IPS DF 6.9 (cell line): ENCODE results near the gene SSH2.
"Not testable (repeated sequence)": the region's sequence is repeated elsewhere in the genome, so short reads cannot be mapped to it uniquely, and the experiment has no call there.

ENCODE experiments used
- DNase-seq: peaks from one replicate; pipeline ENCODE4 v3.0.0-alpha.2; 2013; ENCODE audit warnings: low read depth, low spot score
- H3K27ac ChIP-seq: one replicate; pipeline ENCODE4 v1.5.1; 2013; ENCODE audit warnings: low read length, control low read depth
- H3K27me3 ChIP-seq: 2 replicates; pipeline ENCODE4 v1.6.1; 2013; ENCODE audit warnings: mild to moderate bottlenecking, low read length; ENCODE audit not compliant: control insufficient read depth, insufficient read depth
- H3K36me3 ChIP-seq: 2 replicates; pipeline ENCODE4 v1.6.1; 2013; ENCODE audit warnings: low read length; ENCODE audit not compliant: control insufficient read depth, insufficient read depth
- H3K4me1 ChIP-seq: 2 replicates; pipeline ENCODE4 v1.6.1; 2013; ENCODE audit warnings: low read length; ENCODE audit not compliant: control insufficient read depth, insufficient read depth
- H3K4me3 ChIP-seq: 2 replicates; pipeline ENCODE4 v1.5.1; 2013; ENCODE audit warnings: mild to moderate bottlenecking, low read length
- H3K9me3 ChIP-seq: 2 replicates; pipeline ENCODE4 v1.6.1; 2013; ENCODE audit warnings: low read length, inconsistent platforms; ENCODE audit not compliant: control insufficient read depth, insufficient read depth
- WGBS: extraction: QIAGEN DNeasy Blood & Tissue Kit; methylation state at CpG from one replicate; pipeline ENCODE4 v1.1.7; 2013; ENCODE audit warnings: mixed read lengths, missing lambda C conversion rate; ENCODE audit not compliant: insufficient read length, insufficient coverage; 5-methylcytosine and 5-hydroxymethylcytosine counted together

Gene SSH2, protein sequence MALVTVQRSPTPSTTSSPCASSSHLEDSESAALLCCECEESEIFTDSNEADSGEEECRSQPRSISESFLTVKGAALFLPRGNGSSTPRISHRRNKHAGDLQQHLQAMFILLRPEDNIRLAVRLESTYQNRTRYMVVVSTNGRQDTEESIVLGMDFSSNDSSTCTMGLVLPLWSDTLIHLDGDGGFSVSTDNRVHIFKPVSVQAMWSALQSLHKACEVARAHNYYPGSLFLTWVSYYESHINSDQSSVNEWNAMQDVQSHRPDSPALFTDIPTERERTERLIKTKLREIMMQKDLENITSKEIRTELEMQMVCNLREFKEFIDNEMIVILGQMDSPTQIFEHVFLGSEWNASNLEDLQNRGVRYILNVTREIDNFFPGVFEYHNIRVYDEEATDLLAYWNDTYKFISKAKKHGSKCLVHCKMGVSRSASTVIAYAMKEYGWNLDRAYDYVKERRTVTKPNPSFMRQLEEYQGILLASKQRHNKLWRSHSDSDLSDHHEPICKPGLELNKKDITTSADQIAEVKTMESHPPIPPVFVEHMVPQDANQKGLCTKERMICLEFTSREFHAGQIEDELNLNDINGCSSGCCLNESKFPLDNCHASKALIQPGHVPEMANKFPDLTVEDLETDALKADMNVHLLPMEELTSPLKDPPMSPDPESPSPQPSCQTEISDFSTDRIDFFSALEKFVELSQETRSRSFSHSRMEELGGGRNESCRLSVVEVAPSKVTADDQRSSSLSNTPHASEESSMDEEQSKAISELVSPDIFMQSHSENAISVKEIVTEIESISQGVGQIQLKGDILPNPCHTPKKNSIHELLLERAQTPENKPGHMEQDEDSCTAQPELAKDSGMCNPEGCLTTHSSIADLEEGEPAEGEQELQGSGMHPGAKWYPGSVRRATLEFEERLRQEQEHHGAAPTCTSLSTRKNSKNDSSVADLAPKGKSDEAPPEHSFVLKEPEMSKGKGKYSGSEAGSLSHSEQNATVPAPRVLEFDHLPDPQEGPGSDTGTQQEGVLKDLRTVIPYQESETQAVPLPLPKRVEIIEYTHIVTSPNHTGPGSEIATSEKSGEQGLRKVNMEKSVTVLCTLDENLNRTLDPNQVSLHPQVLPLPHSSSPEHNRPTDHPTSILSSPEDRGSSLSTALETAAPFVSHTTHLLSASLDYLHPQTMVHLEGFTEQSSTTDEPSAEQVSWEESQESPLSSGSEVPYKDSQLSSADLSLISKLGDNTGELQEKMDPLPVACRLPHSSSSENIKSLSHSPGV (N-terminal part only)

GRCh38 chr17:29929533-29930408, at the start of gene SSH2:
Gene SSH2, minus strand, starts transcription at chr17:29930228. Its CDS starts 228 bp downstream, at chr17:29930000.
- no peaks in the 10 kb centered on the region for H3K36me3 ChIP-seq
- H3K4me1 ChIP-seq: no peaks in the 10 kb centered on the region
- peak within 1 kb of the TSS; percentile 23 for H3K27ac ChIP-seq
- no peaks in the 10 kb centered on the region for H3K27me3 ChIP-seq
- H3K9me3 ChIP-seq: no peaks in the 10 kb centered on the region
- DNase-seq: no peak
- no CpG with 5 or more reads among the region's 71 CpGs for WGBS
- H3K4me3 ChIP-seq: peak within 1 kb of the TSS; percentile 81; the same call in 1 of the 2 replicates

DNA sequence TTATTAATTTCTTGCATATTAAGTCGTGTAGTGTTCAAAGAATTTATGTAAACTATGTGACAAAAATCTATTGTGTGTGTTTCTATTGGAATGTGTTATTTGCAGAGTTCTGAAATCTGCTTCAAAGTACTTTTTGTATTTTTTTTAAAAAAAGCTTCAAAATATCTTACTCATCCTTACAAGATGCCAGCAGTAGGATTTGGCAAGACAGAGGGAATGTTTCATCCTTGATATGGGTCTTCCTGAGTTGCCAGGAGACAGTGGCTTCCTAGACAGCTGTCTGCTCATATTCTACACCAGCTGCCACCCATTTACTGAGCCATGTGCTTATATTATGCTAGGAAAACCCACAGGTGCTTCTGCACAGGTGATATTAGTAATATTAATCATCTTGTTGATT, 47.8 kb upstream of the SSH2 start:
- no peak overlapping the region for H3K27ac ChIP-seq
- no peaks in the 10 kb centered on the region for H3K27me3 ChIP-seq
- H3K9me3 ChIP-seq: no peaks in the 10 kb centered on the region
- H3K4me3 ChIP-seq: no peak overlapping the region
- no peak for DNase-seq
- no peaks in the 10 kb centered on the region; the same call in 1 of the 2 replicates for H3K36me3 ChIP-seq
- no peaks in the 10 kb centered on the region for H3K4me1 ChIP-seq
- no CpG with 5 or more reads among the region's 1 CpG for WGBS

DNA sequence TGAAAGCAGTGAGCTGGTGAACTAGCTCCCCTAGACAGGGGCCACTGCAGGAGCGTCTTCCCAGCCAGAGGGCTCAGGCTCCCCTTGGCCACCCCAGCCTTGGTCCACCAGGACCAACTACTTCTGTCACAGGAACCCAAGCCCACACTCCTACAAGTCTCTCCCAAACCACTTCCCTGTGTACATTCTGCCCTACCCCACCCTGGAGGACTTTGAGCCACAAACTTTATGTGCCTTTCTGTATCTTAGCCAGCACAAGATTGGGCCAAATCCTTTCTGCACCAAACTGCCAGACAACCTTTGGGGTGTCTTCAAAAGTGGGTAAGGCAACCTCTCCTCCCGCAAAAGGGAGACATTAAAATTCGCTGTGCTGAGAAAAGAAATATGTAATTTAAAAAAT, 43.0 kb upstream of the SSH2 start:
- Histone ChIP-seq H3K36me3 (no peaks in the 10 kb centered on the region; the same call in 1 of the 2 replicates), H3K27me3 (no peaks in the 10 kb centered on the region), H3K9me3 (no peaks in the 10 kb centered on the region), H3K27ac (no peak overlapping the region), H3K4me3 (no peak overlapping the region), H3K4me1 (no peaks in the 10 kb centered on the region)
- DNase-seq: no peak
- WGBS: no CpG with 5 or more reads among the region's 3 CpGs

- no peaks in the 10 kb centered on the region; the same call in 1 of the 2 replicates for H3K36me3 ChIP-seq
- no peaks in the 10 kb centered on the region for H3K9me3 ChIP-seq
- H3K27me3 ChIP-seq: no peaks in the 10 kb centered on the region
- no peak overlapping the region for H3K27ac ChIP-seq
- WGBS: no CpG with 5 or more reads among the region's 18 CpGs
- H3K4me1 ChIP-seq: no peaks in the 10 kb centered on the region
- H3K4me3 ChIP-seq: no peak overlapping the region
- DNase-seq: no peak
Observed at GRCh38 chr17:29972277-29972676, 42.2 kb upstream of the SSH2 start.

- Histone ChIP-seq H3K4me1 (no peaks in the 10 kb centered on the region), H3K27ac (no peak overlapping the region), H3K4me3 (no peak overlapping the region), H3K9me3 (no peaks in the 10 kb centered on the region), H3K27me3 (no peaks in the 10 kb centered on the region), H3K36me3 (no peaks in the 10 kb centered on the region; the same call in 1 of the 2 replicates)
- no peak for DNase-seq
- no CpG with 5 or more reads among the region's 5 CpGs for WGBS
Observed at GRCh38 chr17:29968271-29968670, 38.2 kb upstream of the SSH2 start.

DNA sequence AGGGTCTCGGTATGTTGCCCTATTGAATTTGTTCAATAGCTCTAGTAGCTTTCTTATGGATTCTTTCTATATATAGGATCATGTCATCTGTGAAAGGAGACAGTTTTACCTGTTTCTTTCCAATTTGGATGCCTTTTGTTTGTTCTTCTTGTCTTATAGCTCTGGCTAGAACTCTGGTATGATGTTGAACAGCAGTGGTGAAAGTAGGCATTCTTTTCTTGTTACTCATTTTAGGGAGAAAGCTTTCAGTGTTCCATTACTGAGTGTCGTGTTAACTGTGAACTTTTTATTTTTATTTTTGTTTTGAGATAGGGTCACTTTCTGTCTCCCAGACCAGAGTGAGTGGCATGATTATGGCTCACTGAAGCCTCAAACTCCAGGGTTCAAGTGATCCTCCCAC, 32.6 kb upstream of the SSH2 start:
- no peak overlapping the region for H3K4me3 ChIP-seq
- H3K27ac ChIP-seq: no peak overlapping the region
- H3K9me3 ChIP-seq: no peaks in the 10 kb centered on the region
- WGBS: no CpG with 5 or more reads among the region's 2 CpGs
- no peaks in the 10 kb centered on the region for H3K36me3 ChIP-seq
- H3K27me3 ChIP-seq: no peaks in the 10 kb centered on the region
- 0 out of 2 replicates have a peak, but pooled peaks cover 2% of the 10 kb centered on the region for H3K4me1 ChIP-seq
- no peak for DNase-seq

DNA sequence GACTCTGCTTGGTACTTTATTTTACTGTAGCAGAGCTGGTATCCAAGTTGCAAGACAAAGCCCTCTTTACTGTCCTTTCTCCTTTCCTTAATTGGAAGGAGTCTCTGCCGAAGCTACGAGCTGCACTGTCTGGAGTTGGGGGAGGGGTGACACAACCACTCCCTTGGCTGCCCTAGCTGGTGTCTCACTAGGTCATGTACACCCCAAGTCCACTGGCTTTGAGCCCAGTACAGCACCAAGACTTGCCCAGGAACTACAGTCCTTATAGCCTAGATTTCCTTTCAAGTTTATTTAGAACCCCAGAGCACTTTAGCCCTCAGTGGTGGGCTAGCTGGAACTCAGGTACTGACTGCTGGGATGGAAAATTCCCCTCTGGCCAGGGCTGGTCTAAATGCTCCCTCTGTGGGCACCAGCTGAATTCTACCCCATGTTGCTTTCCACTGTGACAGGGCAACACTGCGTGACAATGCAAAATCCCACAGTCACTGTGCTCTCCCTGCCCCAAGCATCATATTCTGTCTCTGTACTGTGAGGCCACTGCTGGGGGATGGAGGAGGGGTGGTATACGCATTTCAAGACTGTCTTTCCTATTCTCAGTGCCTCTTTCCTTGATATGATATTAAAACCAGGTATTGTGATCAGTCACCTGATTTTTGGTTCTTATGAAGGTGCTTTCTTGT, 29.8 kb upstream of the SSH2 start:
- H3K27me3 ChIP-seq: no peaks in the 10 kb centered on the region
- H3K4me3 ChIP-seq: no peak overlapping the region
- DNase-seq: no peak
- H3K9me3 ChIP-seq: no peaks in the 10 kb centered on the region; the same call in 1 of the 2 replicates
- H3K4me1 ChIP-seq: 0 out of 2 replicates have a peak, but pooled peaks cover 2% of the 10 kb centered on the region
- no CpG with 5 or more reads among the region's 4 CpGs for WGBS
- H3K27ac ChIP-seq: no peak overlapping the region
- no peaks in the 10 kb centered on the region for H3K36me3 ChIP-seq

- DNase-seq: no peak
- Histone ChIP-seq H3K27ac (no peak overlapping the region), H3K27me3 (no peaks in the 10 kb centered on the region), H3K36me3 (no peaks in the 10 kb centered on the region), H3K4me3 (no peak overlapping the region), H3K4me1 (0 out of 2 replicates have a peak, but pooled peaks cover 2% of the 10 kb centered on the region), H3K9me3 (no peaks in the 10 kb centered on the region; the same call in 1 of the 2 replicates)
- WGBS: no CpG with 5 or more reads among the region's 4 CpGs
Observed at GRCh38 chr17:29958947-29959657, 29.1 kb upstream of the SSH2 start.

GRCh38 chr17:29957488-29957887, 27.5 kb upstream of the SSH2 start:
- WGBS: no CpG with 5 or more reads among the region's 1 CpG
- H3K36me3 ChIP-seq, H3K4me3 ChIP-seq, H3K9me3 ChIP-seq, H3K4me1 ChIP-seq, H3K27me3 ChIP-seq, DNase-seq, H3K27ac ChIP-seq: not testable (repeated sequence)
